NCI-H1092 treated with DMSO at 0.1 percent for 48 hours (cell line): Measurements from ENCODE around the gene MOCOS.
A peak's percentile ranks its signal among the peaks of the same experiment; 100 is the strongest.

Experiments used
- DNase-seq: peaks from one replicate; lab custom pipeline; 2025; lab: John Stamatoyannopoulos, UW

MOCOS gene

GRCh38 chr18:36273347-36273746 lies 86.0 kb downstream of the MOCOS start:
- no peak for DNase-seq

- DNase-seq = no peak
These were observed 86.9 kb downstream of the MOCOS start for GRCh38 chr18:36274083-36274715.

GRCh38 chr18:36275561-36275960 lies 88.3 kb downstream of the MOCOS start:
- DNase-seq = no peak

- DNase-seq = no peak
These were observed 91.7 kb downstream of the MOCOS start for GRCh38 chr18:36279001-36279400.

- DNase-seq = no peak
These were observed 94.6 kb downstream of the MOCOS start for GRCh38 chr18:36281936-36282335.

- no peak for DNase-seq
These were observed 96.2 kb downstream of the MOCOS start for GRCh38 chr18:36283448-36283847.

GRCh38 chr18:36284268-36284667 lies 97.0 kb downstream of the MOCOS start:
- no peak for DNase-seq

GRCh38 chr18:36284671-36285295 lies 97.5 kb downstream of the MOCOS start:
- DNase-seq = peak; percentile 73

GRCh38 chr18:36287653-36288052 lies 100.4 kb downstream of the MOCOS start:
- no peak for DNase-seq

- DNase-seq = no peak
These were observed 101.4 kb downstream of the MOCOS start for GRCh38 chr18:36288689-36289088.

GRCh38 chr18:36294031-36294430 lies 106.7 kb downstream of the MOCOS start:
- DNase-seq = no peak

GRCh38 chr18:36295214-36295613 lies 107.9 kb downstream of the MOCOS start:
- no peak for DNase-seq

- DNase-seq = peak; percentile 8
These were observed 108.6 kb downstream of the MOCOS start for GRCh38 chr18:36295880-36296301.

- peak; percentile 90 for DNase-seq
These were observed 109.5 kb downstream of the MOCOS start for GRCh38 chr18:36296650-36297416.

- DNase-seq = peak; percentile 67
These were observed 110.3 kb downstream of the MOCOS start, which contains the start of gene FHOD3 for GRCh38 chr18:36297417-36298125. Gene FHOD3 (plus strand): TSS chr18:36297713. CDS start chr18:36297836, 123 bp downstream.

- peak; percentile 47 for DNase-seq
These were observed 110.9 kb downstream of the MOCOS start for GRCh38 chr18:36298126-36298741.

- DNase-seq = no peak
These were observed 111.7 kb downstream of the MOCOS start for GRCh38 chr18:36299015-36299414.

- no peak for DNase-seq
These were observed 112.9 kb downstream of the MOCOS start for GRCh38 chr18:36300211-36300610.

- no peak for DNase-seq
These were observed 114.6 kb downstream of the MOCOS start for GRCh38 chr18:36301884-36302283.

GRCh38 chr18:36302676-36303075 lies 115.4 kb downstream of the MOCOS start:
- no peak for DNase-seq

- DNase-seq = no peak
These were observed 116.0 kb downstream of the MOCOS start for GRCh38 chr18:36303211-36303844.
